Measurements from ENCODE around the gene IRF3.

Gene IRF3, protein sequence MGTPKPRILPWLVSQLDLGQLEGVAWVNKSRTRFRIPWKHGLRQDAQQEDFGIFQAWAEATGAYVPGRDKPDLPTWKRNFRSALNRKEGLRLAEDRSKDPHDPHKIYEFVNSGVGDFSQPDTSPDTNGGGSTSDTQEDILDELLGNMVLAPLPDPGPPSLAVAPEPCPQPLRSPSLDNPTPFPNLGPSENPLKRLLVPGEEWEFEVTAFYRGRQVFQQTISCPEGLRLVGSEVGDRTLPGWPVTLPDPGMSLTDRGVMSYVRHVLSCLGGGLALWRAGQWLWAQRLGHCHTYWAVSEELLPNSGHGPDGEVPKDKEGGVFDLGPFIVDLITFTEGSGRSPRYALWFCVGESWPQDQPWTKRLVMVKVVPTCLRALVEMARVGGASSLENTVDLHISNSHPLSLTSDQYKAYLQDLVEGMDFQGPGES

DNA sequence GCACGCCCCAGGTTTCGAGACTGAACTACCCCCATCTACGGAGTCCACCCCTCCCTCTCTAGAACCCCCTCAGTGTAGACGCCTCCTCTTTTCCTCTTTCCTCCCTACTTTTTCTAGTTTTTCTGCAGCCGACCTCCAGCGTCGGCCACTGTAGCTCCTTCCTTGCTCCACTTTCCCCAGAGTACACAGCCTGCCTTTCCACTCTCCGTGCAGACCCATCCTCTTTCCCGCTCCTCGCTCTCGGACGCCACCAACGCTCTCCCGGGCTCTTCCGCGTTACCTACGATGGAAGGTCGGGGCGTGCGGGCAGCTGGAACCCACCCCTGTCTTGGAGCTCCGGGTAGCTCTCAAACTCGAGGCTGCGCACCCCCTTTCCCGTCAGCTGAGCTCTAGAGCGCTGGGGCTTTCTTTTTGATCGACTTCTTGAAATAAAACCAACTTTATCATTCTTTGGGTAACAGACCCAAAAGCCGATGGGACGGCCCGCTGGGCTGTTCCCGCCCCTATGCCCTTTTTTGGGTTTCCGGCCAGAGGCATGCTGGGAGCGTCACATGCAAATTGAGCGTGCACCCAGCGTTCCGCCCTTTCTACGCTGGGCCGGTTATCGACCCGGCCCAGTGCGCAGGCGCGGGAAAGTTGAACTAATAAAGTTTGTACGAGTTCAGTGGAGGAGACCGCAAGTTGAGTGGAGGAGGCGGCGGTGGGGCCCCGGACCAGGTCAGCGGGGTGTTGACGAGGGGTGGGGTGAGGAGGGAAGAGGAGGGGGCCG lies at the start of gene IRF3, which contains the start of gene BCL2L12:
Gene IRF3 (minus strand): TSS at position 507 of the 769 bp plus-strand sequence. CDS start 1,019 bp downstream, outside the sequence.
Gene BCL2L12 (plus strand): TSS at position 583 of the 769 bp plus-strand sequence. CDS start 760 bp downstream, outside the sequence.
- DNase-seq = peak; percentile 99

DNA sequence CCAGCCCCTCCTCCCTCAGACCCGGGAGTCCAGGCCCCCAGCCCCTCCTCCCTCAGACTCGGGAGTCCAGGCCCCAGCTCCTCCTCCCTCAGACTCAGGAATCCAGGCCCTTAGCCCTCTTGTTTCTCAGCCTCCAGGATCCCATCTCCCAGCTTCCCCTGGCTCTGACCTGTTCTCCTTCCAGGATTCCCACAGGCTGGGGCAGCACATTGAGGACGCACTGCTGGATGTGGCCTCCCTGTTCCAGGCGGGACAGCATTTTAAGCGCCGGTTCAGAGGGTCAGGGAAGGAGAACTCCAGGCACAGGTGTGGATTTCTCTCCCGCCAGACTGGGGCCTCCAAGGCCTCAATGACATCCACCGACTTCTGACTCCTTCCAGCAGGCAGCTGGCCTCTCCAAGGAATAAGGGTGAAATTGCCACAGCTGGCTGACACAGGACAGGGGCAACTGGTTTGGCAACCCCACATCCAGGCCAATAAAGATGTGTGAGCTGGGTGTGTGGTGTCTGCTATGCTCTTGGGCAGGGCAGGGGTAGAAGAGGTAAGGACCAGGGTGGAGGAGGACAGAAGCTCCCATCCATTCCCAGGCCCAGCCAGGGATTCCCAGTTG lies 47.7 kb upstream of the IRF3 start:
- no peak for DNase-seq

- no peak for DNase-seq
Observed at GRCh38 chr19:49712397-49712859, 46.8 kb upstream of the IRF3 start.

- DNase-seq = no peak
Observed at GRCh38 chr19:49710372-49710951, 44.8 kb upstream of the IRF3 start.

- DNase-seq = no peak
Observed at GRCh38 chr19:49705919-49706318, 40.3 kb upstream of the IRF3 start.

DNA sequence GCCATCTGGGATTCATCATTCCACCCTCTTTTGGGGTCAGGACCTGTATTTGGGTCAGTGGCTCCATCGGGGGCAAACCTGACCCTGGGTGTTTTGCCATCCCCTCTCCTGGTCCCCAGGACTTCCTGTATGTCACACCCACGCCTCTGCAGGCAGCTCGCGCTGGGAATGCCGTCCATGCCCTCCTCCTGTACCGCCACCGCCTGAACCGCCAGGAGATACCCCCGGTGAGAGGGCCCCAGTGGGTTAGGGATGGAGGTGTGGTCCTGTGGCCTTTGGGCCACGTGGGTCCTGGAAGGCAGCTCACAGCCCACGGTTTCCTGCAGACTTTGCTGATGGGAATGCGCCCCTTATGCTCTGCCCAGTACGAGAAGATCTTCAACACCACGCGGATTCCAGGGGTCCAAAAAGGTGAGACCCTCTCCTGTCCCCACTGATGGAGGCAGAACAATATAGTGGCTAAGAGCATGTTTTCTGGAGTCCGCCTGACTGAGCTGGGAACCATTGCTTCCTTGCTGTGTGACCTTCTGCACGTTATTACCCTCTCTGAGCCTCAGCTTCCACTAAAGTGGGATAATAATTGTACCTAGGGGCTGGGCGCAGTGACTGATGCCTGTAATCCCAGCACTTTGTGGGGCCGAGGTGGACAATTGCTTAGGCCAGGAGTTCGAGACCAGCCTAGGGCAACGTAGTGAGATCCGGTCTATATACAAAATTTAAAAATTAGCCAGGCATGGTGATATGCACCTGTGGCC lies 39.4 kb upstream of the IRF3 start:
- no peak for DNase-seq

DNA sequence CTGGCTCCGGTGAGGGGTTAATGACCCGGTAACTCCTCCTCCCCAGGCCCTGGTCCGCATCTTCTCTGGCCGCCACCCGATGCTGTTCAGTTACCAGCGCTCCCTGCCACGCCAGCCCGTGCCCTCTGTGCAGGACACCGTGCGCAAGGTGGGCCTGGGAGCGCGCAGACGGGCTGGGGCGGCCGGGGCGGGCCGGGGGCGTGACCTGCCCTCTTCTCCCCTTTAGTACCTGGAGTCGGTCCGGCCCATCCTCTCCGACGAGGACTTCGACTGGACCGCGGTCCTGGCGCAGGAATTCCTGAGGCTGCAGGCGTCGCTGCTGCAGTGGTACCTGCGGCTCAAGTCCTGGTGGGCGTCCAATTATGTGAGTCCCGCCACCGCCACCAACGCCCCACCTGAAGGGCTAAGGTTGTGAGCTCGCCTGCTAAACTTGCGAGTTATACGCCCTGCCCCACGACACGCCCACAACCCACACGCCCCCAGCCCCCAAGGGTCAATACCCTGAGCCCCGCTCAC lies 35.7 kb upstream of the IRF3 start:
- no peak for DNase-seq

DNA sequence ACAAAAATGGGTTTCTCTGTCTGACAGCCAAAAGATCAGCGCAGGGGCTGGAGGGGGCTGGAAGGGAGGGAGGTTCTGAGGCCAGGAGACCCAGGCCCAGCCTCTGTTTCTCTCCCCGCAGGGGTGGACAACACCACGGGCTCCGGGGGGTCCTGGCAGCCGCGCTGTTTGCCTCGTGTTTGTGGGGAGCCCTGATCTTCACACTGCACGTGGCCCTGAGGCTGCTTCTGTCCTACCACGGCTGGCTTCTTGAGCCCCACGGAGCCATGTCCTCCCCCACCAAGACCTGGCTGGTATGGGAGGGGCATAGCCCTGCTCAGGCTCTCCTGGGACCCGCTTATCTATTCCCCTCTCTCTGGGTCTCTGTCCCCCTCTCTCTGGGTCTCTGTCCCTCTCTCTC lies 34.9 kb upstream of the IRF3 start:
- no peak for DNase-seq

DNA sequence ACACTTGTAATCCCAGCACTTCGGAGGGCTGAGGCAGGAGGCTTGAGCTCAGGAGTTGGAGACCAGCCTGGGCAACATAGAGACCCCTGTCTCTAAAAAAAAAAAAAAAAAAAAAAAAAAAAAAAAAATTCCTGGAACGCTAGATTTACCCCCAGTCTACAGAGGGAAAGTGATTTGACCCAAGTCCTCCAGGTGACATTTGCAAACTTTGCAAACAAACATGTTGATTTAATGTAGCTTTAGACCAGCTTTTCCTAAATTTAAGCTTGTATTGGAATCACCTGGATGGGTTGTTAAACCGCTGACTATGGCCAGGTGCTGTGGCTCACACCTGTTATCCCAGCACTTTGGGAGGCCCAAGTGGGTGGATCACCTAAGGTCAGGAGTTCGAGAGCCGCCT lies 33.7 kb upstream of the IRF3 start:
- DNase-seq = no peak

DNA sequence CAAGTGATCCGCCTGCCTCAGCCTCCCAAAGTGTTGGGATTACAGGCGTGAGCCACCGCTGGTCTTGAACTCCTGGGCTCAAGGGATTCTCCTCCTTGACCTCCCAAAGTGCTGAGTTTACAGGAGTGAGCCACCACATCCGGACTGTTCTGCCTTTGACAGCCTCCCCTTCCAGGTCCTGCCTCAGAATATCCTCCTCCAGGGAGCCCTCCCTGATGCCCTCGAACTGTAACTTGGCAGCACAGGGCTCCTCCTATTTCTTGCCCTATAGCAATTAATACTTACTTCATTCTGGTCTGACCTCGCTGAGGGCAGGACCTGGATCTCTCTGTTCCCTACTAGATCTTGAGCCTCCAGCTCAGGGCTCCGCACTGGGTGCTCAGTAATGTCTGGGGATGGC lies 31.2 kb upstream of the IRF3 start:
- no peak for DNase-seq

DNA sequence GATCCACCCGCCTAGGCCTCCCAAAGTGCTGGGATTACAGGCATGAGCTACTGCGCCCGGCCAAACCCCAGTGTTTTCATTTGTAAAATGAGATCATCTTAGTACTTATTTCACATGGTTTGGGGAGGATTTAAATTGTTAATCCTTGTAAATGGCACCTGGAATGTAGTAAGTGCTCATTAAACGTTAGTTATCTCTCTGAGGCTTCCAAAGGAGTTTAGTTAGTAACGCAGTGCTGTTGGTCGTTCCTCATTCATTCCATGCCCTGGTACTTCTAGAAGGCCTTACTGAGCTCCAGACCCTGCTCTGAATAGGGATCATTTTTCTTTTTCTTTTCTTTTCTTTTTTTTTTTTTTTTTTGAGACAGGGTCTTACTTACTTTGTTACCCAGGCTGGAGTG lies 30.5 kb upstream of the IRF3 start:
- DNase-seq = no peak

GRCh38 chr19:49692147-49692506 lies 26.5 kb upstream of the IRF3 start:
- DNase-seq = no peak

- DNase-seq = no peak
Observed at GRCh38 chr19:49691243-49692146, 25.8 kb upstream of the IRF3 start.

DNA sequence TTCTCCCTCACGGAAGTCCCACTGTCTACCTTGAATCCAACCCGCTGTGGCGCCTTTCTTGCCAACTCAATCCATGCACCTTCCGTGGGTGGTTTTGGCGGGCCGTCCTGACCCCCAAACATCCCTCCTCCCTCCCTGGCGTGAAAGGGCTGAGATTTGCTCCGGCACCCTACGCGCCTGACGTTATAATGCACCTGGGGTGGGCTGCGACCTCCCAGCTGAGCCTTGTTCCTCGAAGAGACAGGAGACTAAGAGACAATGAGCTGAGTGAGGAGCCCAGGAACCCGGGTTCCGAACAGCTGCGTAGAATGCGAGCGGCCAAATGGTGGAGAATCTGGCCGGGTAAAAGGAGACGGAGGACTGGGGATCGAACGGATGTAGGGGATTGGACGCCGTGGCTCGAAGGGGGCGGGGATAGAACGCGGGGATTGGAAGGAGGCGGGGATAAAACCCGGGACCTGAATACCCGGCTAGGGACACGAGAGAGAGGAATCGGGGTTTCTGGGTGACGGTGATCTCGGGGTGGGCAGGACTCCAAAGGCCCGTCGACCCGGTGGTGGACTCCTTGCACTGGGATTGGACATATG lies 25.1 kb upstream of the IRF3 start, which contains the start of gene CPT1C:
Gene CPT1C (plus strand): TSS at position 461 of the 587 bp plus-strand sequence. CDS start 1,137 bp downstream, outside the sequence.
- DNase-seq = peak; percentile 56 to 67

GRCh38 chr19:49690079-49690655 lies 24.5 kb upstream of the IRF3 start:
- DNase-seq = no peak

DNA sequence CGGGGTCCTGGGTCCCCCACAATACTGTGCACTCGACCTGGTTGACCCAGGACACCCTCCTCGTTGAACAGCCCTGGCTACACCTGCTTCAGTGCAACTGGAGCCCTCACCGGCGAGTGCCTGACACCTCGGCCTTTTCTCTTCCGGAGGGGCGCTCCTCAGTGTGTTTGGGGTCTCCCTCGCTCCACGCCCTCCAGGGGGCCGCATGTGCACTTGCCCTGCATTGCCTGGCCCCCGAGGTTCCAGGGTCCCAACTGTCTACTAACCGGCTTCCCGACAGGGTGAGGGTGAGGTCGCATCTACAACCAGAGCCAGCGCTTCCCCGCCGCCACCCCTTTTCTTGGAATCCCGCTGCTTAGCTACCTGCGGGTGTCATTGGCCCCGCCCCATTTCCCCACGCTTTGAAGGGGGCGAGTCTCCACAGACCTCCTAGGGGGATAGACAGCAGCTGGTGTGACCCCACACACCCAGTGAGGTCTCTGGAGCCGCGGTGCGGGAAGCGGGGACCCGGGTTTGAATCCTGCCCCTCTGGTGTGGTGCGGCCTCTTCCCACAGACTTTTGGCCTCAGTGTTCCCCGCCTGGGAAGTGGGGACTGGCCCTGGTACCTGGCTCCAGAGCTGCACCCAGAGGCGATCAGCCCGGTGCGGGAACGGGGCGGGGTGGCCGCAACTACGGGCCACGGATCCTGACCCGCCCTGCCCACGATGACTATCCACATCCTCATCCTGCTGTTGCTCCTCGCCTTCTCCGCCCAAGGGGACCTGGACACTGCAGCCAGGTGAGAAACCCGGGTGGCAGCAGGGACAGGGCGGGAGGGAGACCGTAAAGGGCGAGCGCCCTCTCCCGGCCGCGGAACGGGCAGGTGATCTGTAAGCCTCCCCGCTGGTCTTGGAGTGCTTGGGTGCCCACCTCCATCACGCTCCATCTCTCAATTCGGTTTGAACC lies 23.7 kb upstream of the IRF3 start, which contains the start of gene ADM5:
Gene ADM5 (plus strand): TSS at position 462 of the 946 bp plus-strand sequence. CDS start 244 bp downstream, at position 706.
- peak; percentile 25 to 40 for DNase-seq

- DNase-seq = no peak
Observed at GRCh38 chr19:49688531-49689132, 23.0 kb upstream of the IRF3 start.
